Measurements from ENCODE around the gene ACOX3.

- no peak for TF ChIP-seq CTCF (conservative IDR thresholded peaks at IDR 0.05)
- no peak for TF ChIP-seq EZH2 (IDR thresholded peaks at IDR 0.05; ENCODE audit: low read depth)
Measured at GRCh38 chr4:8409264-8410065, 31.1 kb downstream of the ACOX3 start.
